ENCODE results near the gene SH3BP2. TPM values are rescaled to one million over a fixed set of nuclear protein-coding genes. Genes with fewer than 3 reads are reported as not detected.
A peak's percentile ranks its signal among the peaks of the same experiment; 100 is the strongest.

The SH3BP2 gene
- total RNA-seq, 3 donors from 2014 or later = 40.5 to 74.8 (median 59.3) TPM

- Histone ChIP-seq H3K27me3 (no peaks in the 10 kb centered on the region), H3K9me3 (no peaks in the 10 kb centered on the region), H3K27ac (peak overlapping the region in 1 of 2 donors; percentile 25), H3K4me3 (no peak overlapping the region), H3K36me3 (no peaks in the 10 kb centered on the region), H3K4me1 (peaks cover 9 to 25% of the 10 kb centered on the region in 2 donors)
- intact Hi-C loops (cut with DNase I; ENCODE audit: low total_unique reads) = no loop called here
- no peak for TF ChIP-seq CTCF (IDR thresholded peaks at IDR 0.05)
- no peak for TF ChIP-seq POLR2A (IDR thresholded peaks at IDR 0.05)
- no peak for TF ChIP-seq POLR2AphosphoS5 (IDR thresholded peaks at IDR 0.05)
- no peak for DNase-seq (ENCODE audit: low spot score in 2 of 2)
These were observed 72.4 kb downstream of the SH3BP2 start for GRCh38 chr4:2865196-2865780.

- TF ChIP-seq POLR2AphosphoS5 (IDR thresholded peaks at IDR 0.05) = no peak
- no peak for TF ChIP-seq POLR2A (IDR thresholded peaks at IDR 0.05)
- TF ChIP-seq CTCF (IDR thresholded peaks at IDR 0.05) = no peak
- Histone ChIP-seq H3K9me3 (no peaks in the 10 kb centered on the region), H3K36me3 (no peaks in the 10 kb centered on the region), H3K27ac (no peak overlapping the region), H3K4me1 (peaks cover 9 to 23% of the 10 kb centered on the region in 2 donors), H3K4me3 (no peak overlapping the region), H3K27me3 (no peaks in the 10 kb centered on the region)
- no peak for DNase-seq (ENCODE audit: low spot score in 2 of 2)
- intact Hi-C loops (cut with DNase I; ENCODE audit: low total_unique reads) = no loop called here
These were observed 73.4 kb downstream of the SH3BP2 start for GRCh38 chr4:2866160-2866861.

- Histone ChIP-seq H3K27me3 (no peaks in the 10 kb centered on the region), H3K4me3 (no peak overlapping the region), H3K27ac (no peak overlapping the region), H3K4me1 (peaks cover 9 to 18% of the 10 kb centered on the region in 2 donors), H3K9me3 (no peaks in the 10 kb centered on the region), H3K36me3 (no peaks in the 10 kb centered on the region)
- TF ChIP-seq POLR2AphosphoS5 (IDR thresholded peaks at IDR 0.05) (no peak), CTCF (IDR thresholded peaks at IDR 0.05) (no peak), POLR2A (IDR thresholded peaks at IDR 0.05) (no peak)
- DNase-seq (ENCODE audit: low spot score in 2 of 2) = no peak
- intact Hi-C loops (cut with DNase I; ENCODE audit: low total_unique reads) = no loop called here
These were observed 74.0 kb downstream of the SH3BP2 start for GRCh38 chr4:2866891-2867290.

GRCh38 chr4:2867758-2868491 is 75.0 kb downstream of the SH3BP2 start:
- Histone ChIP-seq H3K27ac (peak overlapping the region; percentile 45 to 76), H3K27me3 (no peaks in the 10 kb centered on the region), H3K36me3 (no peaks in the 10 kb centered on the region), H3K9me3 (no peaks in the 10 kb centered on the region), H3K4me1 (peaks cover 5 to 14% of the 10 kb centered on the region in 2 donors), H3K4me3 (peak overlapping the region; percentile 9 to 50 (median 19))
- DNase-seq (ENCODE audit: low spot score in 2 of 2) = no peak
- TF ChIP-seq CTCF (IDR thresholded peaks at IDR 0.05) = no peak
- TF ChIP-seq POLR2A (IDR thresholded peaks at IDR 0.05) = no peak
- no peak for TF ChIP-seq POLR2AphosphoS5 (IDR thresholded peaks at IDR 0.05)
- intact Hi-C loops (cut with DNase I; ENCODE audit: low total_unique reads) = no loop called here
